Tibial nerve (tissue), 4 donors: ENCODE results near the gene TMEM201. TPM values are rescaled to one million over a fixed set of nuclear protein-coding genes. Genes with fewer than 3 reads are reported as not detected.

ENCODE experiments used
- DNase-seq, 2 donors: peaks; one replicate each; pipeline ENCODE4 v3.0.0-alpha.2; 2019; ENCODE audit warnings: low spot score in 2 of 2
- H3K27ac ChIP-seq, 4 donors: fragments of 200-600 bp; sonication (generic) in 3 of 4; one replicate each; pipeline ENCODE4 v1.5.1; 2017 to 2019; ENCODE audit warnings: mild to moderate bottlenecking in 1 of 4
- H3K27me3 ChIP-seq, 2 donors: fragments of 200-600 bp; sonication (generic) in 1 of 2; one replicate each; pipeline versions ENCODE4 v1.5.1 to v1.6.0; 2017 to 2019
- H3K36me3 ChIP-seq, 3 donors: fragments of 200-600 bp; sonication (generic); one replicate each; pipeline ENCODE4 v1.5.1; 2018 to 2019
- H3K4me1 ChIP-seq, 4 donors: fragments of 200-600 bp; sonication (generic) in 3 of 4; one replicate each; pipeline ENCODE4 v1.5.1; 2017 to 2019
- H3K4me3 ChIP-seq, 4 donors: fragments of 200-600 bp; sonication (generic) in 3 of 4; one replicate each; pipeline ENCODE4 v1.5.1; 2017 to 2019; ENCODE audit warnings: mild to moderate bottlenecking in 1 of 4, moderate library complexity in 1 of 4
- H3K9me3 ChIP-seq, 4 donors: fragments of 200-600 bp; sonication (generic) in 3 of 4; one replicate each; pipeline ENCODE4 v1.5.1; 2017 to 2019
- CTCF ChIP-seq, 5 experiments: fragments of 200-600 bp in 3 of 5; fragments of 450-650 bp in 2 of 5; sonication (generic) in 3 of 5; IDR thresholded peaks; one replicate each; pipeline ENCODE4 v1.5.1; 2016 to 2019; ENCODE audit warnings: antibody characterized with exemption in 5 of 5, mild to moderate bottlenecking in 3 of 5, moderate library complexity in 2 of 5
- EP300 ChIP-seq, 2 donors: sonication (generic); formaldehyde crosslinking; IDR thresholded peaks; one replicate each; pipeline ENCODE4 v1.6.1; 2017; ENCODE audit warnings: antibody characterized with exemption in 2 of 2, mild to moderate bottlenecking in 1 of 2
- POLR2A ChIP-seq, 2 donors: fragments of 450-650 bp; IDR thresholded peaks; one replicate each; pipeline ENCODE4 v1.6.1; 2017; ENCODE audit warnings: antibody characterized with exemption in 2 of 2, mild to moderate bottlenecking in 2 of 2, moderate library complexity in 2 of 2
- WGBS, 2 donors: methylation state at CpG; one replicate each; pipeline ENCODE4 v1.1.5; 2018; 5-methylcytosine and 5-hydroxymethylcytosine counted together
- total RNA-seq, 4 donors: library from RNA; depleted of rRNA; stranded (reverse); fragments of >200 nt; gene quantifications; one replicate each; pipeline ENCODE4 v1.1.0, GENCODE V29; 2016

Gene TMEM201
- total RNA-seq, 4 donors from 2014 or later, result 11.8 to 22.8 (median 16.3) TPM

- no peak for TF ChIP-seq CTCF (IDR thresholded peaks at IDR 0.05)
- no peak for TF ChIP-seq EP300 (IDR thresholded peaks at IDR 0.05)
- TF ChIP-seq POLR2A (IDR thresholded peaks at IDR 0.05), result no peak
- peak overlapping the region in 3 of 4 donors; percentile 31 to 58 (median 58) for H3K4me3 ChIP-seq
- no peaks in the 10 kb centered on the region for H3K36me3 ChIP-seq
- H3K27me3 ChIP-seq, result peaks cover 0 to 46% of the 10 kb centered on the region in 2 donors
- H3K4me1 ChIP-seq, result peaks cover 0 to 20% (median 7%) of the 10 kb centered on the region in 4 donors
- no peaks in the 10 kb centered on the region for H3K9me3 ChIP-seq
- WGBS, 2 donors, result 23 to 28% methylated on average over 10 of the region's 10 CpGs
- peak overlapping the region in 3 of 4 donors; percentile 42 to 84 (median 49) for H3K27ac ChIP-seq
- DNase-seq, result no peak
Measured at GRCh38 chr1:9651220-9651564, 62.5 kb downstream of the TMEM201 start.

- TF ChIP-seq EP300 (IDR thresholded peaks at IDR 0.05), result no peak
- TF ChIP-seq POLR2A (IDR thresholded peaks at IDR 0.05), result no peak
- no peak for TF ChIP-seq CTCF (IDR thresholded peaks at IDR 0.05)
- H3K4me3 ChIP-seq, result peak within 1 kb of the TSS; percentile 31 to 58 (median 46)
- no peaks in the 10 kb centered on the region for H3K9me3 ChIP-seq
- peak within 1 kb of the TSS in 3 of 4 donors; percentile 42 to 84 (median 49) for H3K27ac ChIP-seq
- peaks cover 0 to 46% of the 10 kb centered on the region in 2 donors for H3K27me3 ChIP-seq
- peaks cover 0 to 20% (median 7%) of the 10 kb centered on the region in 4 donors for H3K4me1 ChIP-seq
- no peaks in the 10 kb centered on the region for H3K36me3 ChIP-seq
- DNase-seq, result no peak
- 1% methylated on average over 44 to 52 of the region's 94 CpGs for WGBS, 2 donors
Measured at GRCh38 chr1:9651565-9652378, 63.1 kb downstream of the TMEM201 start, which contains the start of gene PIK3CD. PIK3CD (plus strand) TSS chr1:9651731; CDS start chr1:9710456, 58,725 bp downstream.

- H3K27ac ChIP-seq, result peak overlapping the region in 2 of 4 donors; percentile 49 to 84
- no peak for TF ChIP-seq CTCF (IDR thresholded peaks at IDR 0.05)
- TF ChIP-seq POLR2A (IDR thresholded peaks at IDR 0.05), result no peak
- TF ChIP-seq EP300 (IDR thresholded peaks at IDR 0.05), result no peak
- no peak for DNase-seq
- WGBS, 2 donors, result 3 to 9% methylated on average over 33 to 55 of the region's 55 CpGs
- H3K36me3 ChIP-seq, result no peaks in the 10 kb centered on the region
- peaks cover 0 to 20% (median 7%) of the 10 kb centered on the region in 4 donors for H3K4me1 ChIP-seq
- no peaks in the 10 kb centered on the region for H3K9me3 ChIP-seq
- H3K4me3 ChIP-seq, result peak overlapping the region; percentile 31 to 58 (median 46)
- H3K27me3 ChIP-seq, result peaks cover 0 to 46% of the 10 kb centered on the region in 2 donors
Measured at GRCh38 chr1:9652379-9653209, 63.9 kb downstream of the TMEM201 start.

- H3K4me3 ChIP-seq, result peak overlapping the region in 2 of 4 donors; percentile 58
- no peak for DNase-seq
- H3K4me1 ChIP-seq, result peaks cover 0 to 20% (median 7%) of the 10 kb centered on the region in 4 donors
- TF ChIP-seq EP300 (IDR thresholded peaks at IDR 0.05), result no peak
- no peak for TF ChIP-seq CTCF (IDR thresholded peaks at IDR 0.05)
- no peak for TF ChIP-seq POLR2A (IDR thresholded peaks at IDR 0.05)
- no peaks in the 10 kb centered on the region for H3K9me3 ChIP-seq
- peak overlapping the region in 1 of 4 donors; percentile 84 for H3K27ac ChIP-seq
- no peaks in the 10 kb centered on the region for H3K36me3 ChIP-seq
- H3K27me3 ChIP-seq, result peaks cover 0 to 46% of the 10 kb centered on the region in 2 donors
- WGBS, 2 donors, result 33 to 49% methylated on average over 10 to 11 of the region's 11 CpGs
Measured at GRCh38 chr1:9653210-9653490, 64.4 kb downstream of the TMEM201 start.
